ENCODE results near the gene GMDS. TPM values are rescaled to one million over a fixed set of nuclear protein-coding genes. Genes with fewer than 3 reads are reported as not detected.

Gene GMDS
- total RNA-seq, 4 donors from 2014 or later = 197 to 375 (median 215) TPM

DNA sequence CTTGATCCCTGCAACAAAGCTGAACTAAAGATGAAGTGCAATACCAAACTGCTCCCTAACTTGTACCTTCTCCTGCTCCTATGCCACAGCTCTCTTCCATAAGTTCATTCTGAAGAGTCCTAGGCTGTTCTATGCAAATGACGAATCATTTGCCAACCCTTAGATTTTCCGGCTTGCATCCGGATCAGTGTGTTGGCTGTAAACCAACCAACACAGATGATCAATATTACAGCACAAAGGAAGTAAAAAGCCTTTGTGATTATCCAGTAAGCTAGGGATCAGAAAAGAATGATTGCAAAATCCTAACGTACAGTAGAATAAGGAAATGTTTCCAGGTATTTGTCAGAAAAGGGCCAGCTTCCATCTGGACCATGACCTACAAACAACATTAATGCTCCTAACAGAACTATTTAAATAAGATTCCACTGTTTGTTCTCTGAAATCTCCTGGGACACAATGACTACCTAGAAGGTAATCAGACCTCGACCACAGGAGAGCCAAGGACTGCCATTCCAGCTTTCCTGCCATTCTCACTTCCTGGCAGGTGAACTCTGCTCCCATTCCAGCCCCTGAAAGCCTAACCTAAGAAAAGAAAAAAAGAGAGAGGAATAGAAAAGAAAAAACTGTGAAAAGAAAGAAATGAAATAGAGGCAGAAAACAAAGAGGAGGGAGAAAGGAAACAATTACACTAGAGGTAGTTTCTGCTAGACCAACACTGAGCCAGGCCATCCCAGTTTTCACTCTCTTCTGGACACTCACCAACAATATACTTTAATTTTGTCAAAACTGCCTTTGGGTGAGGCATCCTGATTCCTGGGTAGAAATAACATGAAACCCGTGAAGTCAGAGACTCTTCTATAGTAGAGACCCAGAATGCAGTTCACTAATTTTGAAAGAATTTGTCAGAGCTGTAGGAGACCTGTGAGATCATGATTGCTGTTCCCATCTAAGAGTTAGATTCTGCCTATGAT is 19.7 kb downstream of the GMDS start:
- no peaks in the 10 kb centered on the region for H3K9me3 ChIP-seq
- DNase-seq = no peak
- TF ChIP-seq POLR2A (IDR thresholded peaks at IDR 0.05) = no peak
- TF ChIP-seq, protein P1, sequence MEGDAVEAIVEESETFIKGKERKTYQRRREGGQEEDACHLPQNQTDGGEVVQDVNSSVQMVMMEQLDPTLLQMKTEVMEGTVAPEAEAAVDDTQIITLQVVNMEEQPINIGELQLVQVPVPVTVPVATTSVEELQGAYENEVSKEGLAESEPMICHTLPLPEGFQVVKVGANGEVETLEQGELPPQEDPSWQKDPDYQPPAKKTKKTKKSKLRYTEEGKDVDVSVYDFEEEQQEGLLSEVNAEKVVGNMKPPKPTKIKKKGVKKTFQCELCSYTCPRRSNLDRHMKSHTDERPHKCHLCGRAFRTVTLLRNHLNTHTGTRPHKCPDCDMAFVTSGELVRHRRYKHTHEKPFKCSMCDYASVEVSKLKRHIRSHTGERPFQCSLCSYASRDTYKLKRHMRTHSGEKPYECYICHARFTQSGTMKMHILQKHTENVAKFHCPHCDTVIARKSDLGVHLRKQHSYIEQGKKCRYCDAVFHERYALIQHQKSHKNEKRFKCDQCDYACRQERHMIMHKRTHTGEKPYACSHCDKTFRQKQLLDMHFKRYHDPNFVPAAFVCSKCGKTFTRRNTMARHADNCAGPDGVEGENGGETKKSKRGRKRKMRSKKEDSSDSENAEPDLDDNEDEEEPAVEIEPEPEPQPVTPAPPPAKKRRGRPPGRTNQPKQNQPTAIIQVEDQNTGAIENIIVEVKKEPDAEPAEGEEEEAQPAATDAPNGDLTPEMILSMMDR (IDR thresholded peaks at IDR 0.05) = no peak
- no peak overlapping the region for H3K4me3 ChIP-seq
- H3K4me1 ChIP-seq = peaks cover 0 to 27% (median 2%) of the 10 kb centered on the region in 4 donors
- H3K27me3 ChIP-seq = no peaks in the 10 kb centered on the region
- H3K36me3 ChIP-seq = no peaks in the 10 kb centered on the region
- H3K27ac ChIP-seq = peak overlapping the region in 2 of 4 donors; percentile 14 to 47

DNA sequence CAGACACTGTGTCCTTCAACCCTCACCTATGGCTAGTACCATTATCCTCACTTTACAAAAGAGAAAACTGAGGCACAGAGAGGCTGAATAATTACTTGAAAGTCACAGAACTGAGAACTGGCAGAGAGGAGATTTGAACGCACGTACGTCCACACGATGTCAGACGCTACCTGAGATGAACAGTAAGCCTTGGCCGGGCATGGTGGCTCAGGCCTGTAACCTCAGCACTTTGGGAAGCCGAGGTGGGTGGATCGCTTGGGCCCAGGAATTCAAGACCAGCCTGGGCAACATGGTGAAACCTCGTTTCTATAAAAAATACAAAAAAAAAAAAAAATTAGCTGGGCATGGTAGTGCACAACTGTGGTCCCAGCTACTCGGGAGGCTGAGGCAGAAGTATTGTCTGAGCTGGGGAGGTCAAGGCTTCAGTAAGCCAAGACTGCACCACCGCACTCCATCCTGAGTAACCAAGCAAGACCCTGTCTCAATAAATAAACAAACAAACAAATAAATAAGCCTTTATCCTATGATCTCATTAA is 20.5 kb downstream of the GMDS start:
- H3K9me3 ChIP-seq = no peaks in the 10 kb centered on the region
- H3K27me3 ChIP-seq = no peaks in the 10 kb centered on the region
- peaks cover 0 to 27% (median 2%) of the 10 kb centered on the region in 4 donors for H3K4me1 ChIP-seq
- no peak overlapping the region for H3K4me3 ChIP-seq
- DNase-seq = no peak
- TF ChIP-seq, protein P1 (IDR thresholded peaks at IDR 0.05) = no peak
- TF ChIP-seq POLR2A (IDR thresholded peaks at IDR 0.05) = no peak
- H3K36me3 ChIP-seq = no peaks in the 10 kb centered on the region
- peak overlapping the region in 2 of 4 donors; percentile 14 to 28 for H3K27ac ChIP-seq

DNA sequence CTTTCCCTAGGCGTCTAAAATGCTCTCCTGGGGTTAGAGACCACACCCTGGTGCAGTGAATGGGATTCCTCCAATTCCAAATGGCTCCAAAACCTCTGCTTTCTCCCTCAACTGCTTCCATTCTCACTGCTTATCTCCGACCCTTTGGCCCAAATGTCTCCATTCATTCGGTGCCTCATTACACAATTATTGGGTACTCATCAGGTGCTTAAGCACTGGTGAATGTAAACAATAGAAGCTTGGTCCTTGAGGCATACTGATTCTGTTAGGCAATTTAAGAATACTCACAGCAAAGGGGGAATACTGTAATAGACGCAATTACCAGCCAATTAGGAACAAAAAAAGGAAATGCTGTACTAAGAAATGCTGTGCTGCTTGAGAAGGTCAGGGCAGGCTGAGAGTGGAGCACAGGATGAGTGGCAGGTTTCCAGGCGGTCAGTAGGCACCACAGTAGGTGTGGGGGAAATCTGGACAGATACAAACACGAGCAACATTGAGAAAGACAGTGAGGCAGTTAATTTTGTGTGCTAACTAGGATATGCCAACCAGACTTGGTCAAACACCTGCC is 23.0 kb downstream of the GMDS start:
- Histone ChIP-seq H3K4me1 (peaks cover 0 to 27% (median 2%) of the 10 kb centered on the region in 4 donors), H3K9me3 (no peaks in the 10 kb centered on the region), H3K4me3 (peak overlapping the region; percentile 33 to 60 (median 42)), H3K27ac (peak overlapping the region; percentile 15 to 59 (median 46)), H3K36me3 (no peaks in the 10 kb centered on the region), H3K27me3 (no peaks in the 10 kb centered on the region)
- DNase-seq = no peak
- TF ChIP-seq POLR2A (IDR thresholded peaks at IDR 0.05) = no peak
- TF ChIP-seq, protein P1 (IDR thresholded peaks at IDR 0.05) = no peak

DNA sequence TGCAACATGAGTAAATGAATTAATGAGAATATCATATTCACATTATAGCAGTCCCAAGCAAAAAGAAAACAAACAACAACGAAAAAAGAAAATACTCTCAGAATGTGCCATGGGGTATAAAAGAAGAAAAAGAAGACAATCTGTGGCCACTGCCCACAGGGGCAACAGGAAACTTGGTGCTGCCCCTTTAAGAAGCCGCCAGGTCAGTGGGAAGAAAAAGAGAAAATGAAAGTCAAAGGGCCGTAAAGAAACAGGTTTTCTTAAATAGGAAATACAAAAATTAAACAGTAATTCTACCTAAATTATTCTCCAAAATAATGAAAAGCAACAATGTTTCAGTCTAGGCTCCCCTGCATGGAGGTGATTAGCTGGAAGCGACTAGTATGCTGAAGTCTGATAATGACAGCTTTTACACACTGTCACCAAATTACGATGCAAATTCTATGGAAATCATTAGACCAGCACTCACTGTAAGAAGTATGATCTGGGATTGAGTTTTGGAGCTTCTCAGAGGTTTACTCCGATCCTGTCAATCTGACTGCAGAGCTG is 23.6 kb downstream of the GMDS start:
- Histone ChIP-seq H3K27ac (peak overlapping the region; percentile 15 to 59 (median 46)), H3K4me1 (peaks cover 0 to 27% (median 2%) of the 10 kb centered on the region in 4 donors), H3K27me3 (no peaks in the 10 kb centered on the region), H3K4me3 (peak overlapping the region; percentile 33 to 60 (median 42)), H3K9me3 (no peaks in the 10 kb centered on the region), H3K36me3 (no peaks in the 10 kb centered on the region)
- no peak for TF ChIP-seq POLR2A (IDR thresholded peaks at IDR 0.05)
- TF ChIP-seq, protein P1 (IDR thresholded peaks at IDR 0.05) = no peak
- no peak for DNase-seq

DNA sequence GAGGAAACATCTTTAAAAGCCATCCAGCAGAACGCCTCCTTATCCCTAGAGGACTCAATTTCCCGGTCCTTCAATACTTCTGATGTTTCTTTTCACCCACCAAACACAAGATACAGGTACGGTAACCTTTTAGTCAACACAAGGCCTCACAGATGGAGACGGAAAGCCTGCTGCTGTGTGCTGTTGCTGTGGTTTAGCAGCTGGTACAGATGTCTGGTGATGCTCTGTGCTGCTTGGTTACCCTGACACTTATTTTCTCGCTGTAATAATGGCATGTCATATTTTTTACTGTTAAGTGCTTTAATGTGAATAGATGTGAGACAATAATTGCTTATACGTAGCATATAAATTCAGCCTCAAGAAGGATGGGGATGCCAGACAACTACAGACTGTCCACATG is 25.3 kb downstream of the GMDS start:
- no peaks in the 10 kb centered on the region for H3K27me3 ChIP-seq
- no peaks in the 10 kb centered on the region for H3K36me3 ChIP-seq
- no peak for DNase-seq
- no peak overlapping the region for H3K27ac ChIP-seq
- TF ChIP-seq, protein P1 (IDR thresholded peaks at IDR 0.05) = no peak
- no peak for TF ChIP-seq POLR2A (IDR thresholded peaks at IDR 0.05)
- no peak overlapping the region for H3K4me3 ChIP-seq
- H3K4me1 ChIP-seq = peaks cover 0 to 19% (median 2%) of the 10 kb centered on the region in 4 donors
- no peaks in the 10 kb centered on the region for H3K9me3 ChIP-seq

Data from Peyer's patch (tissue), 4 donors.